ENCODE measurements around the gene SPTBN5.

SPTBN5 gene

GRCh38 chr15:41865490-41866055 lies 28.3 kb downstream of the SPTBN5 start:
- DNase-seq, result no peak

DNA sequence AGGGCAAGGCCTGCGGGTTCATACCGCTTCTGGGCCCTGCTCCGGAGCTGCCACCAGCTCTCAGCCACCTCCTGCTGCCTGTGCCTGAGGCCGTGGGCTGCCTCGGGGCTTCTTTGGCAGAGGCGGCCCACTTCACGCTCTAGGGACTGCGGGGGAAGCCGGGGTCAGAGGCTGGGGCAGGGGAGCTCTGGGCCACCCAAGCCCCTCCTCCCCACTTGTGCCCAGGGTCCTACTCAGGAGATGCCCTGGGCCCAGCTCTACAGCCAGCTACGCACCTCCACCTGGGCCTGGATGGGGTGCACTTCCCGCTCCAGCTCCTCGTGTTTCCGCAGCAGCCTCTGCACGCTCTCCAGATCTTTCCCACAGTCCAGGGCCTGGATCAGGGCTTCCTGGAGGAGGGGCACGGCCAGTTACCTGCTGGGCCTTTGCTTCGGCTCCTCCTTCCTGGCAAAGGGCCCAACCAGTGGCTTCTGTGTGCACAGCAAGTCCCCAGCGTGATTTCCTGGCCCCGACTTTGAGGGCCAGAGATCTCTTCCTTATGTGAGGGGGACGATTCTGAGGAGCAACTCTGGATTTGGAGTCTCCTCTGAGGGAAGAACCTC lies 31.2 kb downstream of the SPTBN5 start:
- DNase-seq, result no peak

GRCh38 chr15:41861736-41862356 lies 32.0 kb downstream of the SPTBN5 start:
- DNase-seq, result no peak

DNA sequence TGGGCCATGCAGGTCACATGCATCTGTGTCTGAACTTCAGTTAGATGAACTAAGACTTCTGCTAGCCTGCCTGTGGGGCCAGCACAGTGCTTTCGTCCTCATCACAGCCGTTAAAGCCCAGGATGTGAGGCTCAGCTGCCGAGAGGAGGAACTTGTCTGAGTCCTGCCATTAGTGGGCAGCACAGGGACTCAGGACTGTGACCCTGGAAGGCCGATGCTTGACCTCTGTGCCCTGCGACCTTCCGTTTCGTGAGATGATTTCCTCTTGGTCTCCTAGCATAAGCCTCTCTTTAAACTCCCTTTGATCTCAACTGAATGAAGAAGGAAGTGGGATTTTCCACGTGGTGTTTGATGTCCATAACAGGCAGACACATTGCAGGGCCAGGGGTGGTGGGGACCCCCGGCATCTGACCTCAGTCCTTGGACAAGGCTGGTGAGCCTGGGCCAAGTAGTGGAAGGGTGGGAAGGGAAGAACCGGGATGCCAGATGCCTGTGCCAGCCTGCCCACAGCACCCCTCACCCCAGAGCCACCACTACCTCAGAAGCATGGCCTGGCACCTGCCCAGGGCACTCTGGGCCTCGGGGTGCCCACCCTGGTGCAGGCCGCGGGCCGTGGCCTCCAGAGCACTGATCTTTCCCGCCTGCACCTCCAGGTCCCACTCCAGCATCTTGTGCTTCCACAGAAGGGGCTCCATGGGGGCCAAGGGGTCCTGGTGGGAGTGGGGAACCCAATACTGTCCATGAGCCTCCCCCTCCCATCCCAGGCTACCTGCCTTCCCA lies 33.6 kb downstream of the SPTBN5 start:
- DNase-seq, result peak; percentile 44 to 47 (median 47)

GRCh38 chr15:41858756-41859155 lies 35.1 kb downstream of the SPTBN5 start:
- no peak for DNase-seq

GRCh38 chr15:41857316-41857715 lies 36.5 kb downstream of the SPTBN5 start:
- no peak for DNase-seq

DNA sequence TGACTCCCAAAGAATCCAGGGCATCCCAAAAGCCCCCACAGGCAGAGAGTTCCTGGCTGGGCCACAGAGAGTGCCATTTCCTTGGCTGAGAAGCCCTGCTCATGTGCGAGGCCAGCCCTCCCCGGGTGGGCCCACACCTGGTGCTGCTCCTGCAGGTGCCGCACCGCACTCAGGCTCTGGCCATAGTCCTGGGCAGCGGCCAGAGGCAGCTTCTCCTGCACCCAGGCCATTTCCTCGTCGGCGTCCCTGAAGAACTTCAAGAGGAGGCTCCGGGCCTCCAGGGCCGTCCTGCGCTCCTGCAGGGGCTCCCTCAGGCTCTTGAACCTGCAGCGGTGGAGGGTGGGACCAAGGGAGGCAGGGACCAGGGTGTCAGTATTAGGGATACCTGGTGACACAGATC lies 37.1 kb downstream of the SPTBN5 start:
- no peak for DNase-seq

GRCh38 chr15:41856262-41856661 lies 37.6 kb downstream of the SPTBN5 start:
- no peak for DNase-seq

GRCh38 chr15:41855261-41855961 lies 38.4 kb downstream of the SPTBN5 start:
- no peak for DNase-seq

- no peak for DNase-seq
Measured at GRCh38 chr15:41854443-41854842, 39.4 kb downstream of the SPTBN5 start.

- no peak for DNase-seq
Measured at GRCh38 chr15:41853831-41854230, 40.0 kb downstream of the SPTBN5 start.

DNA sequence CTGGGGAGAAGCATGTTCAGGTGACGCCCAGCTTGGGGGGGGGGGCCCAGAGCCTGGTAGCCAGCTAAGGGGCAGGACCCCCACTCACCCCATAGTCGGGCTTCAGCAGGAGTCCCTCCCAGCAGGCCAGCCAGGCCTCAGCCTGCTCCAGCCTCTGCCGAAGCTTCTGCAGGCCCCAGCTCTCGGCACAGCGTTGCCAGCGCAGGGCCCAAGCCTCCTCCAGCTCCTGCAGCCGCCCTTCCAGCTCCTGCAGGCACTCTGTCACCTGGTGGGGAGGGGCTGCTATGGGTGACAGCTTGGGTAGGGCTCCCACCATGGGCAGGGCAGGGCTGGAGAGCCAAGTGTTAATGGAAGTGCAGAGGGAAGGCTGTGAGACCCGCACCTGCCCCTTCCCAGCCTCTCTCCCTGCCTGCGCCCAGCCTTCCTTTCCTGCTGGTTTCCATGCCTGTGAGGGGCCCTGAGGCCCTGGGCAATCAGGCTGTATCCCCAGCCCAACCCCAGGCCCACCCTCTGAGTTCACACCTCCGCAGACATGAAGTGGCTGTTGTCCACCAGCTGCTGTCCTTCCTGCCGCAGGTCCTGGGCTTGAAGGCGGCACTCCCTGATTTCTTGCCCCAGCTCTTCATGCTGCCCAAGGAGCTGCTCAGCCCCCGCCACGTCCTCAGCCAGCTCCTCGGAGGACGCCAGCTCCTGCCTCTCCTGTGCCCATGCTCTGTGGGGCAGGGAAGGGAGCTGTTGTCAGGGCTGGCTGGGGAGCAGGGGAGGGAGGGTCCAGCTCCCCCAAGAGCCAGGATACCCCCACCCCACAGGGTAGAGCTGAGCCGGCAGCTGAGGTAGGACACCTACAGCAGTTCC lies 40.9 kb downstream of the SPTBN5 start:
- no peak for DNase-seq

- no peak for DNase-seq
Measured at GRCh38 chr15:41851755-41852370, 42.0 kb downstream of the SPTBN5 start.

- no peak for DNase-seq
Measured at GRCh38 chr15:41851167-41851523, 42.7 kb downstream of the SPTBN5 start.

DNA sequence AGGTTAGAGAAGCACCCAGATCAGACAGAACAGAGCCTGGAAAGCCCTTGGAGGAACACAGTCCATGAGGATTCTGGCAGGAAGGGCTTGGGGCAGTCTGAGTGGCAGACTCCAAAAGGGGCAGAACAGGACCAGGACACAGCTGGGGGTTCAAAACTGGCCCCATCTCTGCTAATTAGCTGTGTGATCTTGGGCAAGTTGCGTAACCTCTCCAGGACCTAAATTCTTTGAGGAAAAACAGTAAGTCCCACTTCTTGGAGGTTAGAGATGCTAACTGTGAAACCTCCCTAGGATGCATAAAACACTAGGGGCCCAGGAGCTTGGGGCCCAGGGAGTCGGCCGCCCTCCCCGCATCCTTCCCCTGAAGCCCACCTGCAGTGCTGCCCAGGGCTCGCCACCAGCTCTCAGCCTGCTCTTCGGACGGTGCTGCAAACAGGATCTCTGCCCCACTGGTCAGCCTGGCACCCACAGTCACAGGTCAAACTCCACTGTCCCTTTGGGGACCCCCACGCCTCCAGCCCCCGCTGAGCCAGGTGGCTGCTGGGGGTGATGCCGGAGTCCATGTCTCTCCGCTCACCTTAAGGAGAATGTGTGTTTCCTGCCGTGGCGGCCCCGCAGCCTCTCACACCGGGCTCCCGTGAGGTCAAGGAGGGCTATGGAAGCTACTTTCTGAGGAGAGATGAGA lies 43.2 kb downstream of the SPTBN5 start:
- no peak for DNase-seq

DNA sequence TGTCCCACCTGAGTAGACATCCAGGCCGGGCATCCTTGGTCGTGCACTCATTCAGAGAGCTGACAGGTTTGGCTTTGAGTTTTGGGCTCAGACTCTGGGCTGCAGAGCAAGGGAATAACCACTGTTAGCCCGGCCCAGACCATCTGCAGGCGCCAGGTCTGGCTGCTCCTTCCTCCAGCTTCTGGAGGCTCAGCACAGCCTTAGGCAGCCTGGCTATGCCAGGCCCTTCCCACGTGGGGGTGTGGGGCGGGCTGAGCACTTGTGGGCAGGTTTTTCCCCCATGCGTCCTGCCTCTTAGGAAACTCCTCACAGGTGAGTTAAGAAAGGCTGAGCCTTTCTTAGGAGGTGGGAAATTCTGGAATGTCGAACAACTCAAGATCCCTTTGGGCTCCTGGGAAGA lies 44.0 kb downstream of the SPTBN5 start:
- no peak for DNase-seq

GRCh38 chr15:41849204-41849603 lies 44.6 kb downstream of the SPTBN5 start:
- DNase-seq, result no peak

- no peak for DNase-seq
Measured at GRCh38 chr15:41848631-41849030, 45.2 kb downstream of the SPTBN5 start.

- no peak for DNase-seq
Measured at GRCh38 chr15:41847981-41848380, 45.9 kb downstream of the SPTBN5 start.

- DNase-seq, result no peak
Measured at GRCh38 chr15:41847206-41847605, 46.6 kb downstream of the SPTBN5 start.

- DNase-seq, result no peak
Measured at GRCh38 chr15:41844814-41845213, 49.0 kb downstream of the SPTBN5 start.

All from suppressor macrophage treated with lipopolysaccharide for 1 hour (primary cell).